HepG2 (cell line): Measurements from ENCODE around the gene UBE4A. TPM values are rescaled to one million over a fixed set of nuclear protein-coding genes. Genes with fewer than 3 reads are reported as not detected.

Source experiments
- ATF4 ChIP-seq, 2 experiments: fragments of 450-650 bp in 1 of 2; sonication (generic) in 1 of 2; formaldehyde crosslinking; IDR thresholded peaks; 2 replicates each; pipeline versions ENCODE4 v1.5.0 to v1.8.0; 2020 to 2022; ENCODE audit warnings: mild to moderate bottlenecking in 1 of 2, missing genetic modification reagents in 1 of 2
- JUND ChIP-seq: sonication (generic); formaldehyde crosslinking; IDR thresholded peaks from 2 replicates; pipeline ENCODE4 v1.8.0; 2022; ENCODE audit warnings: mild to moderate bottlenecking, missing genetic modification reagents
- LBX2 ChIP-seq: sonication (generic); formaldehyde crosslinking; IDR thresholded peaks from 2 replicates; pipeline ENCODE4 v1.5.0; 2020; ENCODE audit warnings: missing genetic modification reagents, mild to moderate bottlenecking, borderline replicate concordance
- LRRFIP1 ChIP-seq: sonication (generic); formaldehyde crosslinking; conservative IDR thresholded peaks from 2 replicates; pipeline ENCODE4 v1.4.0; 2020; ENCODE audit warnings: missing genetic modification reagents
- NFIC ChIP-seq: IDR thresholded peaks from 2 replicates; pipeline ENCODE4 v1.6.1; 2012; ENCODE audit warnings: mild to moderate bottlenecking, low read length, inconsistent platforms
- RFX1 ChIP-seq: fragments of 450-650 bp; IDR thresholded peaks from 2 replicates; pipeline ENCODE4 v1.6.1; 2017
- SAP130 ChIP-seq: IDR thresholded peaks from 2 replicates; pipeline ENCODE4 v1.6.1; 2016; ENCODE audit warnings: low read depth
- SOX6 ChIP-seq, 2 experiments: fragments of 450-650 bp in 1 of 2; sonication (generic) in 1 of 2; formaldehyde crosslinking in 1 of 2; IDR thresholded peaks; 2 replicates each; pipeline versions ENCODE4 v1.4.0 to v1.6.1; 2017 to 2020; ENCODE audit warnings: antibody characterized with exemption in 1 of 2, mild to moderate bottlenecking in 1 of 2, missing genetic modification reagents in 1 of 2
- ZIK1 ChIP-seq: sonication (generic); formaldehyde crosslinking; IDR thresholded peaks from 2 replicates; pipeline ENCODE4 v1.5.0; 2020; ENCODE audit warnings: mild to moderate bottlenecking, low read depth, missing genetic modification reagents, borderline replicate concordance
- ZNF142 ChIP-seq: sonication (generic); formaldehyde crosslinking; IDR thresholded peaks from 2 replicates; pipeline ENCODE4 v1.4.0; 2020; ENCODE audit warnings: missing genetic modification reagents
- ZNF253 ChIP-seq: sonication (generic); formaldehyde crosslinking; IDR thresholded peaks from 2 replicates; pipeline ENCODE4 v1.8.0; 2022; ENCODE audit warnings: mild to moderate bottlenecking, missing genetic modification reagents, borderline replicate concordance
- ZNF292 ChIP-seq: sonication (generic); formaldehyde crosslinking; IDR thresholded peaks from 2 replicates; pipeline ENCODE4 v1.8.1; 2022; ENCODE audit warnings: mild to moderate bottlenecking, low read depth, missing genetic modification reagents, borderline replicate concordance
- ZNF431 ChIP-seq: sonication (generic); formaldehyde crosslinking; IDR thresholded peaks from 2 replicates; pipeline ENCODE4 v1.9.0; 2022; ENCODE audit warnings: missing genetic modification reagents, low read depth, mild to moderate bottlenecking, borderline replicate concordance
- ZNF558 ChIP-seq: sonication (generic); formaldehyde crosslinking; IDR thresholded peaks from 2 replicates; pipeline ENCODE4 v1.9.0; 2022; ENCODE audit warnings: mild to moderate bottlenecking, missing genetic modification reagents, borderline replicate concordance
- ZNF614 ChIP-seq: IDR thresholded peaks from 2 replicates; pipeline ENCODE4 v1.6.1; 2018; ENCODE audit warnings: missing biosample characterization, missing genetic modification reagents, inconsistent platforms, borderline replicate concordance
- ZNF704 ChIP-seq: sonication (generic); formaldehyde crosslinking; IDR thresholded peaks from 2 replicates; pipeline ENCODE4 v1.8.1; 2023; ENCODE audit warnings: mild to moderate bottlenecking, inconsistent platforms, moderate library complexity, missing genetic modification reagents, borderline replicate concordance
- ZSCAN29 ChIP-seq: sonication (generic); formaldehyde crosslinking; conservative IDR thresholded peaks from 2 replicates; pipeline ENCODE4 v1.4.0; 2020; ENCODE audit warnings: mild to moderate bottlenecking, missing genetic modification reagents
- polyA plus RNA-seq, 8 experiments: library from polyadenylated mRNA; depleted of rRNA in 3 of 8; stranded (reverse) in 7 of 8; unstranded in 1 of 8; fragments of >200 nt; fragmentation: Illumina TruSeq in 4 of 8; extraction: Trizol in 4 of 8; gene quantifications; 2 replicates each; pipeline versions ENCODE4 v1.2.1 to v1.2.3, GENCODE V29; 2011 to 2016; ENCODE audit warnings: low read depth in 4 of 8, missing spikeins in 1 of 8, mixed read lengths in 1 of 8; ENCODE audit not compliant: insufficient read depth in 1 of 8
- total RNA-seq, 5 experiments: library from RNA; depleted of rRNA; stranded (reverse); fragments of >200 nt; fragmentation: Illumina TruSeq; extraction: Trizol; gene quantifications; 2 replicates each; pipeline ENCODE4 v1.2.3, GENCODE V29; 2016; ENCODE audit warnings: low read depth in 1 of 5

Gene UBE4A
- total and polyA plus RNA-seq, 2 of the 13 experiments (the other 11 are each of a cell fraction or from before 2014, with no cell fraction given) = 15.1 to 32.7 TPM

GRCh38 chr11:118401151-118401879 is 41.9 kb downstream of the UBE4A start, which contains the start of gene ATP5MG (continued):
- TF ChIP-seq ZNF704 = no peak
- TF ChIP-seq SAP130 (CRISPR knock-in tag) = peak; percentile 88
- no peak for TF ChIP-seq LBX2 (CRISPR knock-in tag)
- TF ChIP-seq ATF4 (CRISPR knock-in tag; IDR thresholded peaks at IDR 0.05) = no peak
- peak; percentile 60; the same call in 1 of the 2 replicates for TF ChIP-seq ZIK1 (CRISPR knock-in tag)
- TF ChIP-seq JUND = no peak
- TF ChIP-seq ZNF558 (CRISPR knock-in tag) = no peak
- no peak for TF ChIP-seq RFX1
- TF ChIP-seq LRRFIP1 (CRISPR knock-in tag) = no peak
- no peak for TF ChIP-seq ZNF142 (CRISPR knock-in tag)
- TF ChIP-seq ZNF614 (CRISPR knock-in tag) = no peak
- TF ChIP-seq ZNF292 (CRISPR knock-in tag) = no peak; the same call in 1 of the 2 replicates
- no peak for TF ChIP-seq SOX6 (IDR thresholded peaks at IDR 0.05)
- peak; percentile 14; the same call in 1 of the 2 replicates for TF ChIP-seq SOX6 (CRISPR knock-in tag; IDR thresholded peaks at IDR 0.05)
- no peak for TF ChIP-seq ZNF431 (CRISPR knock-in tag)
- TF ChIP-seq NFIC = peak; percentile 52; the same call in 1 of the 2 replicates
- TF ChIP-seq ZSCAN29 (CRISPR knock-in tag) = 0 out of 2 replicates have a peak, but pooled peaks have one; percentile 16
- TF ChIP-seq ZNF253 (CRISPR knock-in tag) = no peak
